ENCODE results near the gene CPN1. TPM values are rescaled to one million over a fixed set of nuclear protein-coding genes. Genes with fewer than 3 reads are reported as not detected.
"Not testable (repeated sequence)": the region's sequence is repeated elsewhere in the genome, so short reads cannot be mapped to it uniquely, and the experiment has no call there.

CPN1 gene
- polyA plus RNA-seq, 1 donor (not counting 4 experiments of a cell fraction or from before 2014, with no cell fraction given), result not detected

DNA sequence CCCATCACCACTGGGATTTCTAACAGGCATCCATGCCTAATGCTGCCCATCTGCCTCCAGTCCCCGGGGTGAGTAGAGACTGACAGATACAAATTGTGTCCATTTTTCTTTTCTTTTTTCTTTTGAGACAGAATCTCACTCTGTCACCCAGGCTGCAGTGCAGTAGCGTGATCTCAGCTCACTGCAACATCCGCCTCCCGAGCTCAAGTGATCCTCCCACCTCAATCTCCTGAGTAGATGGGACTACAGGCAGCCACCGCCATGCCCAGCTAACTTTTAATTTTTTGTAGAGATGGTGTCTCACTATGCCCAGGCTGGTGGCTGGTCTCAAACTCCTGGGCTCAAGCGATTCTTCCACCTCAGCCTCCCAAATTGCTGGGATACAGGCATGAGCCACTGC is 7.6 kb upstream of the CPN1 start:
- TF ChIP-seq, protein P1, sequence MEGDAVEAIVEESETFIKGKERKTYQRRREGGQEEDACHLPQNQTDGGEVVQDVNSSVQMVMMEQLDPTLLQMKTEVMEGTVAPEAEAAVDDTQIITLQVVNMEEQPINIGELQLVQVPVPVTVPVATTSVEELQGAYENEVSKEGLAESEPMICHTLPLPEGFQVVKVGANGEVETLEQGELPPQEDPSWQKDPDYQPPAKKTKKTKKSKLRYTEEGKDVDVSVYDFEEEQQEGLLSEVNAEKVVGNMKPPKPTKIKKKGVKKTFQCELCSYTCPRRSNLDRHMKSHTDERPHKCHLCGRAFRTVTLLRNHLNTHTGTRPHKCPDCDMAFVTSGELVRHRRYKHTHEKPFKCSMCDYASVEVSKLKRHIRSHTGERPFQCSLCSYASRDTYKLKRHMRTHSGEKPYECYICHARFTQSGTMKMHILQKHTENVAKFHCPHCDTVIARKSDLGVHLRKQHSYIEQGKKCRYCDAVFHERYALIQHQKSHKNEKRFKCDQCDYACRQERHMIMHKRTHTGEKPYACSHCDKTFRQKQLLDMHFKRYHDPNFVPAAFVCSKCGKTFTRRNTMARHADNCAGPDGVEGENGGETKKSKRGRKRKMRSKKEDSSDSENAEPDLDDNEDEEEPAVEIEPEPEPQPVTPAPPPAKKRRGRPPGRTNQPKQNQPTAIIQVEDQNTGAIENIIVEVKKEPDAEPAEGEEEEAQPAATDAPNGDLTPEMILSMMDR (optimal IDR thresholded peaks at IDR 0.05 in 1 of 3, IDR thresholded peaks at IDR 0.05 in 1 of 3, conservative IDR thresholded peaks at IDR 0.05 in 1 of 3; ENCODE audit: extremely low read depth in 1 of 3, insufficient read depth in 2 of 3, low read length in 3 of 3), result no peak
- no peak for TF ChIP-seq EZH2 (IDR thresholded peaks at IDR 0.05; ENCODE audit: low read length)

DNA sequence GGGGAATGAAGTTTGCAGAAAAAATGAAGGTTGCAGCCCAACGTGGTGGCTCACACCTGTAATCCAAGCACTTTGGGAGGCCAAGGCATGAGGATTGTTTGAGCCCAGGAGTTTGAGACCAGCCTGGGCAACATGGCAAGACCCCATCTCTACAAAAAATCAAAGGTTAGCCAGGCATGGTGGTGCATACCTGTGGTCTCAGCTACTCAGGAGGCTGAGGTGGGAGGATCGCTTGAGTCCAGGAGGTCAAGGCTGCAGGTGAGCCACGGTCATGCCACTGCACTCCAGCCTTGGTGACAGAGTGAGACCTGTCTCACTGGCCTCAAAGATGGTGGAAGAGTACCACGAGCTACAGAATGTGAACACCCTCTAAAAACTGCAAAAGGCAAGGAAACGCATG is 5.0 kb upstream of the CPN1 start:
- FAIRE-seq; H3K27ac ChIP-seq (ENCODE audit: control insufficient read depth, insufficient read depth, low read length); H3K9me1 ChIP-seq (ENCODE audit: control insufficient read depth, extremely low read depth, insufficient read depth, low read length); H3K9ac ChIP-seq (ENCODE audit: control insufficient read depth, extremely low read depth, insufficient read depth, low read length); H3K9me3 ChIP-seq (ENCODE audit: control insufficient read depth, low read depth, low read length); H2AFZ ChIP-seq (ENCODE audit: control insufficient read depth, low read length); H3K36me3 ChIP-seq (ENCODE audit: control insufficient read depth in 2 of 2, extremely low read depth in 1 of 2, insufficient read depth in 2 of 2, low read length in 2 of 2); dilution Hi-C loops (cut with MboI; ENCODE audit: extremely low pct_ligation_motif_present, low sequenced_read_pairs); H3K4me1 ChIP-seq (ENCODE audit: control insufficient read depth, extremely low read depth, insufficient read depth, low read length); H3K27me3 ChIP-seq (ENCODE audit: control insufficient read depth, extremely low read depth, insufficient read depth, low read length); H3K4me2 ChIP-seq (ENCODE audit: control insufficient read depth, extremely low read depth, insufficient read depth, low read depth, low read length); H4K20me1 ChIP-seq (ENCODE audit: control insufficient read depth, extremely low read depth, insufficient read depth, low read length); H3K79me2 ChIP-seq (ENCODE audit: control insufficient read depth, insufficient read depth, low read length); DNase-seq (ENCODE audit: low read depth, low spot score); H3K4me3 ChIP-seq (ENCODE audit: control insufficient read depth in 2 of 3, extremely low read depth in 1 of 3, insufficient read depth in 2 of 3, low read depth in 1 of 3, low read length in 3 of 3): not testable (repeated sequence)

More for the DNA sequence above, 7.6 kb upstream of the CPN1 start:
- Histone ChIP-seq H3K4me2 (ENCODE audit: control insufficient read depth, extremely low read depth, insufficient read depth, low read depth, low read length) (no peak overlapping the region), H3K9ac (ENCODE audit: control insufficient read depth, extremely low read depth, insufficient read depth, low read length) (no peak overlapping the region), H3K4me1 (ENCODE audit: control insufficient read depth, extremely low read depth, insufficient read depth, low read length) (no peaks in the 10 kb centered on the region), H3K9me1 (ENCODE audit: control insufficient read depth, extremely low read depth, insufficient read depth, low read length) (no peaks in the 10 kb centered on the region), H2AFZ (ENCODE audit: control insufficient read depth, low read length) (no peak overlapping the region), H3K9me3 (ENCODE audit: control insufficient read depth, low read depth, low read length) (no peaks in the 10 kb centered on the region), H3K4me3 (ENCODE audit: control insufficient read depth in 2 of 3, extremely low read depth in 1 of 3, insufficient read depth in 2 of 3, low read depth in 1 of 3, low read length in 3 of 3) (no peak overlapping the region), H3K27ac (ENCODE audit: control insufficient read depth, insufficient read depth, low read length) (no peak overlapping the region), H4K20me1 (ENCODE audit: control insufficient read depth, extremely low read depth, insufficient read depth, low read length) (no peaks in the 10 kb centered on the region), H3K79me2 (ENCODE audit: control insufficient read depth, insufficient read depth, low read length) (no peaks in the 10 kb centered on the region), H3K36me3 (ENCODE audit: control insufficient read depth in 2 of 2, extremely low read depth in 1 of 2, insufficient read depth in 2 of 2, low read length in 2 of 2) (no peaks in the 10 kb centered on the region), H3K27me3 (ENCODE audit: control insufficient read depth, extremely low read depth, insufficient read depth, low read length) (peaks cover 4% of the 10 kb centered on the region)
- FAIRE-seq (no peak), DNase-seq (ENCODE audit: low read depth, low spot score) (no peak)
- dilution Hi-C loops (cut with MboI; ENCODE audit: extremely low pct_ligation_motif_present, low sequenced_read_pairs), result no loop called here

DNA sequence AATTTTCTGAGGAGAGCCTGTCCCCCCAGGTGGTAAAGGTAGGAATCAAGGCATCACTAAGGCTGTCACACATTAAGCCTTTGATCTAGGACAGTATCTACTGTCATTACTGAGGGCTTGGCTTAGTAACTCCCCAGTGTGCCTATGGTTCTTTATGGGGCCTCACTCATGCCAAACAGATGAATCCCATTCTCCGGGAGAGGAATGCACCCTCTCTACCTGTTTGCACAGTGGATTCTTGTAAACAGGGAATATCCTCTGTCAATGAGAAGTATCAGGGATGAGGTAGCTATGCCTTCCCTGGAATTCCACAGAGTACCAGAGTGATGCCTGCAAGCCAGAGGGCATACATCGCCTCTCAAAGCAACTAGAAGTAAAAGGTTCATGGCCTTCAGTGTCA is 3.9 kb upstream of the CPN1 start:
- Histone ChIP-seq H3K9me3 (ENCODE audit: control insufficient read depth, low read depth, low read length) (no peaks in the 10 kb centered on the region), H3K4me1 (ENCODE audit: control insufficient read depth, extremely low read depth, insufficient read depth, low read length) (no peaks in the 10 kb centered on the region), H3K4me2 (ENCODE audit: control insufficient read depth, extremely low read depth, insufficient read depth, low read depth, low read length) (no peak overlapping the region), H3K27ac (ENCODE audit: control insufficient read depth, insufficient read depth, low read length) (no peak overlapping the region), H3K9ac (ENCODE audit: control insufficient read depth, extremely low read depth, insufficient read depth, low read length) (no peak overlapping the region), H2AFZ (ENCODE audit: control insufficient read depth, low read length) (no peak overlapping the region), H4K20me1 (ENCODE audit: control insufficient read depth, extremely low read depth, insufficient read depth, low read length) (no peaks in the 10 kb centered on the region), H3K27me3 (ENCODE audit: control insufficient read depth, extremely low read depth, insufficient read depth, low read length) (peaks cover 10% of the 10 kb centered on the region), H3K79me2 (ENCODE audit: control insufficient read depth, insufficient read depth, low read length) (no peaks in the 10 kb centered on the region), H3K4me3 (ENCODE audit: control insufficient read depth in 2 of 3, extremely low read depth in 1 of 3, insufficient read depth in 2 of 3, low read depth in 1 of 3, low read length in 3 of 3) (no peak overlapping the region), H3K36me3 (ENCODE audit: control insufficient read depth in 2 of 2, extremely low read depth in 1 of 2, insufficient read depth in 2 of 2, low read length in 2 of 2) (no peaks in the 10 kb centered on the region), H3K9me1 (ENCODE audit: control insufficient read depth, extremely low read depth, insufficient read depth, low read length) (no peaks in the 10 kb centered on the region)
- DNase-seq (ENCODE audit: low read depth, low spot score), result no peak
- no peak for FAIRE-seq
- TF ChIP-seq, protein P1 (optimal IDR thresholded peaks at IDR 0.05 in 1 of 3, IDR thresholded peaks at IDR 0.05 in 1 of 3, conservative IDR thresholded peaks at IDR 0.05 in 1 of 3; ENCODE audit: extremely low read depth in 1 of 3, insufficient read depth in 2 of 3, low read length in 3 of 3), result no peak
- no peak for TF ChIP-seq EZH2 (IDR thresholded peaks at IDR 0.05; ENCODE audit: low read length)
- dilution Hi-C loops (cut with MboI; ENCODE audit: extremely low pct_ligation_motif_present, low sequenced_read_pairs), result no loop called here

All from keratinocyte (primary cell).